ENCODE data around the gene LRRC32. TPM values are rescaled to one million over a fixed set of nuclear protein-coding genes. Genes with fewer than 3 reads are reported as not detected.

Gene LRRC32
- total and polyA plus RNA-seq, 2 of the 4 experiments (the other 2 are of a cell fraction), result 5.2 to 13.7 TPM

DNA sequence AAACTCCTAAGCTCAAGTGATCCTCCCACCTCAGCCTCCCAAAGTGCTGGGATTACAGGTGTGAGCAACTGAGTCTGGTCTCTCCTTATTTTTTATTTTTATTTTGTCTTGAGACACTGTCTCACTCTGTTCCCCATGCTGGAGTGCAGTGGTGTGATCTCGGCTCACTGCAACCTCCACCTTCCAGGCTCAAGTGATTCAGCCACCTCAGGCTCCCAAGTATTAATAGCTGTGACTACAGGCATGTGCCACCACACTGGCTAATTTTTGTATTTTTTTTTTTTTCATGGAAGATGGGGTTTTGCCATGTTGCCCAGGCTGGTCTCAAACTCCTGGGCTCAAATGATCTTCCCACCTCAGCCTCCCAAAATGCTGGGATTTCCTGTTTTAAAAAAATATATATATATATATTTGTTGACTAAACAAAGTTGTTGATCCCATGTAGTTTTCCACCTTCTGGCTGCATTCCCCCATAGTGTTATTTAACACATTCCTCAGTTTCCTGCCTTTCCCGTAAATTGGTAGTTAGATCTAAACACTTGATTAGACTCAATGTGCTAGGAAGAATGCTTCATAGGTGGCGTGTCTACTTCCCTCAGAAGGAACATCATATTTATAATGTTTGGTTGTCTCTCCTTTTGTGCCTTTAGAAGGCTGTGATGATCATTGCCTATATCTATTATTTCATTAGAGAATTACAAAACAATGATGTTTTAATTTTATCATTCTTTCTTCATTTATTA lies 38.8 kb downstream of the LRRC32 start:
- no peak overlapping the region for H4K5ac ChIP-seq (ENCODE audit: low read depth, low read length)
- BruUV-seq (replicated peaks), result no TSS peak
- no peak overlapping the region for H3K4me2 ChIP-seq (ENCODE audit: low read depth, low read length)
- no peak overlapping the region for H3K14ac ChIP-seq (replicated peaks; ENCODE audit: low read depth, low read length)
- TF ChIP-seq MAZ (IDR thresholded peaks at IDR 0.05; ENCODE audit: borderline replicate concordance, low read depth, low read length) (no peak), FOS (IDR thresholded peaks at IDR 0.05; ENCODE audit: low read depth, low read length) (no peak), CEBPB (IDR thresholded peaks at IDR 0.05; ENCODE audit: low read depth, low read length) (no peak), POLR2A (IDR thresholded peaks at IDR 0.05; ENCODE audit: low read depth, low read length) (no peak), MAFK (IDR thresholded peaks at IDR 0.05; ENCODE audit: low read depth, low read length) (no peak), BHLHE40 (IDR thresholded peaks at IDR 0.05; ENCODE audit: low read depth, low read length) (no peak), SMC3 (IDR thresholded peaks at IDR 0.05; ENCODE audit: low read depth, low read length) (no peak), NFE2L2 (IDR thresholded peaks at IDR 0.05; ENCODE audit: low read depth, low read length) (no peak), MXI1 (IDR thresholded peaks at IDR 0.05; ENCODE audit: borderline replicate concordance, low read depth, low read length) (no peak), CHD1 (IDR thresholded peaks at IDR 0.05; ENCODE audit: low read depth, low read length) (no peak), RFX5 (IDR thresholded peaks at IDR 0.05; ENCODE audit: low read depth, low read length) (no peak), RCOR1 (IDR thresholded peaks at IDR 0.05; ENCODE audit: insufficient replicate concordance, low read length) (no peak), RAD21 (IDR thresholded peaks at IDR 0.05; ENCODE audit: low read length) (no peak)
- TF ChIP-seq, protein P1, sequence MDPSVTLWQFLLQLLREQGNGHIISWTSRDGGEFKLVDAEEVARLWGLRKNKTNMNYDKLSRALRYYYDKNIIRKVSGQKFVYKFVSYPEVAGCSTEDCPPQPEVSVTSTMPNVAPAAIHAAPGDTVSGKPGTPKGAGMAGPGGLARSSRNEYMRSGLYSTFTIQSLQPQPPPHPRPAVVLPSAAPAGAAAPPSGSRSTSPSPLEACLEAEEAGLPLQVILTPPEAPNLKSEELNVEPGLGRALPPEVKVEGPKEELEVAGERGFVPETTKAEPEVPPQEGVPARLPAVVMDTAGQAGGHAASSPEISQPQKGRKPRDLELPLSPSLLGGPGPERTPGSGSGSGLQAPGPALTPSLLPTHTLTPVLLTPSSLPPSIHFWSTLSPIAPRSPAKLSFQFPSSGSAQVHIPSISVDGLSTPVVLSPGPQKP (IDR thresholded peaks at IDR 0.05; ENCODE audit: borderline replicate concordance, low read depth, low read length), result no peak
- TF ChIP-seq, protein P2, sequence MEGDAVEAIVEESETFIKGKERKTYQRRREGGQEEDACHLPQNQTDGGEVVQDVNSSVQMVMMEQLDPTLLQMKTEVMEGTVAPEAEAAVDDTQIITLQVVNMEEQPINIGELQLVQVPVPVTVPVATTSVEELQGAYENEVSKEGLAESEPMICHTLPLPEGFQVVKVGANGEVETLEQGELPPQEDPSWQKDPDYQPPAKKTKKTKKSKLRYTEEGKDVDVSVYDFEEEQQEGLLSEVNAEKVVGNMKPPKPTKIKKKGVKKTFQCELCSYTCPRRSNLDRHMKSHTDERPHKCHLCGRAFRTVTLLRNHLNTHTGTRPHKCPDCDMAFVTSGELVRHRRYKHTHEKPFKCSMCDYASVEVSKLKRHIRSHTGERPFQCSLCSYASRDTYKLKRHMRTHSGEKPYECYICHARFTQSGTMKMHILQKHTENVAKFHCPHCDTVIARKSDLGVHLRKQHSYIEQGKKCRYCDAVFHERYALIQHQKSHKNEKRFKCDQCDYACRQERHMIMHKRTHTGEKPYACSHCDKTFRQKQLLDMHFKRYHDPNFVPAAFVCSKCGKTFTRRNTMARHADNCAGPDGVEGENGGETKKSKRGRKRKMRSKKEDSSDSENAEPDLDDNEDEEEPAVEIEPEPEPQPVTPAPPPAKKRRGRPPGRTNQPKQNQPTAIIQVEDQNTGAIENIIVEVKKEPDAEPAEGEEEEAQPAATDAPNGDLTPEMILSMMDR (conservative IDR thresholded peaks at IDR 0.05; ENCODE audit: low read depth, low read length), result no peak
- TF ChIP-seq, protein P3, sequence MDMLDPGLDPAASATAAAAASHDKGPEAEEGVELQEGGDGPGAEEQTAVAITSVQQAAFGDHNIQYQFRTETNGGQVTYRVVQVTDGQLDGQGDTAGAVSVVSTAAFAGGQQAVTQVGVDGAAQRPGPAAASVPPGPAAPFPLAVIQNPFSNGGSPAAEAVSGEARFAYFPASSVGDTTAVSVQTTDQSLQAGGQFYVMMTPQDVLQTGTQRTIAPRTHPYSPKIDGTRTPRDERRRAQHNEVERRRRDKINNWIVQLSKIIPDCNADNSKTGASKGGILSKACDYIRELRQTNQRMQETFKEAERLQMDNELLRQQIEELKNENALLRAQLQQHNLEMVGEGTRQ (IDR thresholded peaks at IDR 0.05; ENCODE audit: low read depth, low read length), result no peak
- no peak overlapping the region for H3K9ac ChIP-seq (ENCODE audit: low read depth, low read length)
- H3K23ac ChIP-seq (ENCODE audit: low read depth, low read length), result no peak overlapping the region
- H4K8ac ChIP-seq (ENCODE audit: low read depth in 2 of 2, low read length in 2 of 2), result no peak overlapping the region
- POLR2A ChIA-PET (ENCODE audit: unreplicated experiment), result no interaction called here
- no peak overlapping the region for H2BK20ac ChIP-seq (ENCODE audit: low read depth, low read length)
- H2AK9ac ChIP-seq (replicated peaks; ENCODE audit: low read depth, low read length, poor library complexity), result no peak overlapping the region
- H3K9me1 ChIP-seq (ENCODE audit: insufficient read depth, low read length), result no peaks in the 10 kb centered on the region
- dilution Hi-C loops (cut with HindIII; ENCODE audit: low sequenced_read_pairs, unreplicated experiment) (no loop called here), intact Hi-C loops (cut with micrococcal nuclease) (no loop called here), in situ Hi-C loops (cut with MboI; ENCODE audit: low sequenced_read_pairs) (no loop called here)
- no peaks in the 10 kb centered on the region for H3K79me1 ChIP-seq (ENCODE audit: low read depth in 1 of 2, low read length in 2 of 2)
- no peaks in the 10 kb centered on the region for H3K36me3 ChIP-seq (ENCODE audit: control insufficient read depth, insufficient read depth, low read length)
- H4K91ac ChIP-seq (ENCODE audit: insufficient read depth, low read depth, low read length), result no peak overlapping the region
- no peak overlapping the region for H3K4me3 ChIP-seq (ENCODE audit: insufficient read depth, low read depth, low read length)
- H3K27me3 ChIP-seq (ENCODE audit: control insufficient read depth, insufficient read depth, low read length), result peaks cover 2% of the 10 kb centered on the region; the same call in 1 of the 2 replicates
- H3K4me1 ChIP-seq (ENCODE audit: control insufficient read depth, insufficient read depth, low read length), result peaks cover 12% of the 10 kb centered on the region
- no peak overlapping the region for H3K27ac ChIP-seq (ENCODE audit: insufficient read depth, low read length)
- H2AFZ ChIP-seq (replicated peaks; ENCODE audit: low read length, poor library complexity), result no peak overlapping the region
- no peaks in the 10 kb centered on the region for H4K20me1 ChIP-seq (ENCODE audit: insufficient read depth, low read length)
- 100% methylated on average over 1 of the region's 3 CpGs; no CpG with 5 or more reads in 1 of the 2 experiments for WGBS, 2 experiments (ENCODE audit: extremely low coverage in 2 of 2, insufficient read length in 1 of 2)
- no peak overlapping the region for H3K18ac ChIP-seq (ENCODE audit: low read depth, low read length)
- ATAC-seq (ENCODE audit: low read depth) (no peak), DNase-seq (no peak)
- no peak overlapping the region for H2BK120ac ChIP-seq (ENCODE audit: low read depth, low read length)
- no peak overlapping the region for H3K56ac ChIP-seq (ENCODE audit: extremely low read depth, insufficient read depth, low read length)
- no peak overlapping the region for H2BK5ac ChIP-seq (ENCODE audit: low read depth, low read length, poor library complexity, severe bottlenecking)
- no peak overlapping the region for H3K4ac ChIP-seq (ENCODE audit: low read depth, low read length)
- CTCF ChIA-PET, result interaction anchor here (1.2 kb wide), 1 partner anchor 33 kb away, joined by 3 read pairs; no protein-coding TSS in a partner anchor
- no peak overlapping the region for H2BK15ac ChIP-seq (ENCODE audit: low read depth, low read length)
- H2AK5ac ChIP-seq (ENCODE audit: low read depth, low read length), result no peak overlapping the region
- H3K9me3 ChIP-seq (ENCODE audit: control insufficient read depth, insufficient read depth, low read length), result no peaks in the 10 kb centered on the region; the same call in 1 of the 2 replicates

Data from IMR-90 (cell line).